Activated T-helper 17 cell treated with anti-CD3 and anti-CD28 coated beads, Interleukin-2, amount 50 U/mL, for 72 hours (primary cell): ENCODE measurements around the gene B4GALNT1. TPM values are rescaled to one million over a fixed set of nuclear protein-coding genes. Genes with fewer than 3 reads are reported as not detected.
"Not testable (repeated sequence)": the region's sequence is repeated elsewhere in the genome, so short reads cannot be mapped to it uniquely, and the experiment has no call there.

Source experiments
- ATAC-seq: fragments of 150-1000 bp; cut with Tn5 transposase; replicated peaks from 2 replicates; pipeline ENCODE4 v1.10.0; 2021; ENCODE audit warnings: mild to moderate bottlenecking, moderate library complexity
- H3K27ac Mint-ChIP-seq: one replicate; pipeline ENCODE4 v1.8.0; 2022; ENCODE audit warnings: mixed read lengths
- H3K27me3 Mint-ChIP-seq: one replicate; pipeline ENCODE4 v1.8.0; 2022; ENCODE audit warnings: mixed read lengths
- H3K36me3 Mint-ChIP-seq: one replicate; pipeline ENCODE4 v1.8.0; 2022; ENCODE audit warnings: low read depth, mild to moderate bottlenecking, mixed read lengths
- H3K4me1 Mint-ChIP-seq: one replicate; pipeline ENCODE4 v1.8.0; 2022; ENCODE audit warnings: mixed read lengths
- H3K4me3 Mint-ChIP-seq: one replicate; pipeline ENCODE4 v1.8.0; 2022; ENCODE audit warnings: mild to moderate bottlenecking, mixed read lengths
- H3K9me3 Mint-ChIP-seq: one replicate; pipeline ENCODE4 v1.8.0; 2022; ENCODE audit warnings: mixed read lengths
- total RNA-seq, 2 donors: library from RNA; stranded (reverse); gene quantifications; one replicate each; pipeline ENCODE4 v1.2.3, GENCODE V29; 2022

The B4GALNT1 gene
- total RNA-seq = 1 to 10 TPM; 1.5 to 3.7 TPM

DNA sequence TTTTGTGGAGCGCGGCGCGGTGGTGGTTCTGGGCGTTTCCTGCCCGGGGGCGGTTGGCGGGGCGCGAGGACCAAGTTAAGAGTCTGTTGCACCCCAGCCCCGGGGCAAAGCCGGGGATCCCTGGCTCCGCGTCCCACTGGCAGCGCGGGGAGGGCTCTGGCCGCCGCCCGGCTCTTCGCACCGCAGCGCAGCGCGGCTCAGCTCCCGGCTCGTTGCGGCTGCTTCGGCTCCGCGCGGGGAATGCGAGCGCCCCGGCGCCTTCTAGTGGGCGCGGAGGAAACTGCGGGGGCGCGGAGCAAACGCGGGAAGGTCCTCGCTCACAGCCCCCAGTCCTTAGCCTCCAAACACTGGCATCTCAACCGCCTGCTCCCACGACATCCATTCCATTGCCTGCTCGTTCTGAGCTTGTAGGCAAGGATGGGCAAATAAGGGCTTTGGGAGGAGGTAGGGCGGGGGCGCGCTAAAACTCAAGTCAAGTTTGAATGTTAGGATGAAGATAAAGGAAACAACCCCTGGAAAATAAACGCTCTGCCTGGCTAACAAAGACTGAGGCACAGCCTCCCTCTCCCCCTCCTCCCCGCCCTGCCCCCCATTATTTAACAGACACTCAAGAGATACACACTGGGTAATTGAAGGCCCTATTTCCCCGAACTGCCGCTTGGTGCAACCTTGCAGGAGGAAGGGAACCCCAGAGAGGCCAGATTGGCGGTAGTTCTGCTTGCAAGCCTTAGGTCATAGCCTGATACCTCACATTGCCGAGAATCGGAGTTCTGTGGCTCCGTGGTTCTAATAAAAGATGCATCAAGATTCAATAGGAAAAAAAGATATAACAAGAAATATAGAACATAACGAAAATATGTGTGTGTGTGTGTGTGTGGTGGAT is at the start of gene B4GALNT1:
B4GALNT1 (minus strand) TSS at position 244 of the 883 bp plus-strand sequence. CDS start 1,069 bp downstream, outside the sequence.
- no peak within 1 kb of the TSS for H3K27ac Mint-ChIP-seq
- no peaks in the 10 kb centered on the region for H3K4me1 Mint-ChIP-seq
- peak; percentile 88 for ATAC-seq
- no peaks in the 10 kb centered on the region for H3K9me3 Mint-ChIP-seq
- peak within 1 kb of the TSS; percentile 76 for H3K4me3 Mint-ChIP-seq
- H3K27me3 Mint-ChIP-seq = peaks cover 33% of the 10 kb centered on the region
- H3K36me3 Mint-ChIP-seq = no peaks in the 10 kb centered on the region

DNA sequence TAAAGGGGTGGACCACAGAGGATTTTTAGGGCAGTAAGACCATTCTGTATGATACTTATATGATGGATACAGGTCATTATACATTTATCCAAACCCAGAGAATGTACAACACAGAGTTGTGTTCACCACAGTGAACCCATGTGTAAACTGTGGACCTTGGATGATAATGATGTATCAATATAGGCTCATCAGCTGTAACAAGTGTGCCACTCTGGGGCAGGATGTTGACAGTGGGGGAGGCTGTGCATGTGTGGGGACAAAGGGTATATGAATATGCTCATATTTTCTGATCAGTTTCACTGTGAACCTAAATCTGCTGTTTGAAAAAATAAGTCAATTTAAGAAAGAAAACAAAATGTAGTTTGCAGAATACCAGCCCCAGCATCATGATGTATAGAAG is 46.7 kb upstream of the B4GALNT1 start:
- no peak for ATAC-seq
- Mint-ChIP-seq H3K4me3 (no peak overlapping the region), H3K27ac (no peak overlapping the region), H3K9me3 (no peaks in the 10 kb centered on the region), H3K4me1 (no peaks in the 10 kb centered on the region), H3K36me3 (no peaks in the 10 kb centered on the region), H3K27me3 (peaks cover 2% of the 10 kb centered on the region)

DNA sequence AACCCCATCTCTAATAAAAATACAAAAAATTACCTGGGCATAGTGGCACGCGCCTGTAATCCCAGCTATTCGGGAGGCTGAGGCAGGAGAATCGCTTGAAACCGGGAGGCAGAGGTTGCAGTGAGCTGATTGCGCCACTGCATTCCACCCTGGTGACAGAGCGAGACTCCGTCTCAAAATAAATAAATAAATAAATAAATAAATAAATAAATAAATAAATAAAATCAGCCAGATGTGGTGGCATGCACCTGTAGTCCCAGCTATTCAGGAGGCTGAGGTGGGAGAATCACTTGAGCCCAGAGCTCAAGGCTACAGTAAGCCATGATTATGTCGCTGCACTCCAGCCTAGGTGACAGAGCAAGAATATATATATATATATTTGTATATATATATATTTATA is 44.9 kb upstream of the B4GALNT1 start:
- H3K9me3 Mint-ChIP-seq, H3K27me3 Mint-ChIP-seq, H3K36me3 Mint-ChIP-seq, H3K4me3 Mint-ChIP-seq, H3K27ac Mint-ChIP-seq, H3K4me1 Mint-ChIP-seq, ATAC-seq: not testable (repeated sequence)

DNA sequence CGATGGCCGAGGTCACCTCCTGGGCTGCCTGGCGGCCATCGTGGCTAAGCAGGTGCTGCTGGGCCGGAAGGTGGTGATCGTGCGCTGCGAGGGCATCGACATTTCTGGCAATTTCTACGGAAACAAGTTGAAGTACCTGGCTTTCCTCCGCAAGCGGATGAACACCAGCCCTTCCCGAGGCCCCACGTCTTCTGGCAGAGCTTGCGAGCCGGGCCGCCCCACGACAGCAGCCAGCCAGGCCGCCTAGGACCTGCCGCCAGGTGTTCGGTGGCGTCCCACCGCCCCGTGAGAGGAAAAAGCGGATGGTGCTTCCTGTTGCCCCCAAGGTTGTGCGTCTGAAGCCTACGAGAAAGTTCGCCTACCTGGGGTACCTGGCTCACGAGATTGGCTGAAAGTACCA is 41.7 kb upstream of the B4GALNT1 start:
- H3K9me3 Mint-ChIP-seq = no peaks in the 10 kb centered on the region
- H3K4me1 Mint-ChIP-seq = no peaks in the 10 kb centered on the region
- no peak overlapping the region for H3K27ac Mint-ChIP-seq
- H3K27me3 Mint-ChIP-seq = peaks cover 8% of the 10 kb centered on the region
- no peaks in the 10 kb centered on the region for H3K36me3 Mint-ChIP-seq
- H3K4me3 Mint-ChIP-seq = no peak overlapping the region
- ATAC-seq = no peak

DNA sequence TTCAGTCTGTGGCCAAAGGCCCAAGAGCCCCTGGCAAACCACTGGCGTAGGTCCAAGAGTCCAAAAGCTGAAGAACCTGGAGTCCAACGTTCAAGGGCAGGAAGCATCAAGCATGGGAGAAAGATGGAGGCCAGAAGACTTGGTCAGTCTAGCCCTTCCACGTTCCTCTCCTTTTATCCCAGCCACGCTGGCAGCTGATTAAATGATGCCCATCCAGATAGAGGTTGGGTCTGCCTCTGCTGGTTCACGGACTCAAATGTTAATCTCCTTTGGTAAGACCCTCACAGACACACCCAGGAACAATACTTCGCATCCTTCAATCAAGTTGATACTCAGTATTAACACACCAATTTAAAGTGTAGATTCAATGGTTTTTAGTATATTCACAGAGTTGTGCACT is 39.8 kb upstream of the B4GALNT1 start:
- Mint-ChIP-seq H3K9me3 (no peaks in the 10 kb centered on the region), H3K36me3 (no peaks in the 10 kb centered on the region), H3K4me3 (no peak overlapping the region), H3K4me1 (no peaks in the 10 kb centered on the region), H3K27ac (no peak overlapping the region), H3K27me3 (peaks cover 8% of the 10 kb centered on the region)
- no peak for ATAC-seq

DNA sequence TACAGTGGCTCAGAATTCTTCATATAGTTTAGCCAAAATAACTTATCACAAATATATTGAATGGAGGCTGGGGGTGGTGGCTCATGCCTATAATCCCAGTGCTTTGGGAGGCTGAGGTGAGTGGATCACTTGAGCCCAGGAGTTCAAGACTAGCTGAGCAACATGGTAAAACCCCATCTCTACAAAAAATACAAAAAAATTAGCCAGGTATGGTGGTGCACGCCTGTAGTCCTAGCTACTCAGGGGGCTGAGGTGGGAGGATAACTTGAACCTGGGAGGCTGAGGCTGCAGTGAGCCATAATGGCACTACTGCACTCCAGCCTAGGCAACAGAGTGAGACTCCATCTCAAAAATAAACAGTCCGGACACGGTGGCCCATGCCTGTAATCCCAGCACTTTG is 38.8 kb upstream of the B4GALNT1 start:
- not testable (repeated sequence) for H3K27ac Mint-ChIP-seq, ATAC-seq, H3K4me3 Mint-ChIP-seq, H3K9me3 Mint-ChIP-seq, H3K27me3 Mint-ChIP-seq, H3K4me1 Mint-ChIP-seq, H3K36me3 Mint-ChIP-seq

DNA sequence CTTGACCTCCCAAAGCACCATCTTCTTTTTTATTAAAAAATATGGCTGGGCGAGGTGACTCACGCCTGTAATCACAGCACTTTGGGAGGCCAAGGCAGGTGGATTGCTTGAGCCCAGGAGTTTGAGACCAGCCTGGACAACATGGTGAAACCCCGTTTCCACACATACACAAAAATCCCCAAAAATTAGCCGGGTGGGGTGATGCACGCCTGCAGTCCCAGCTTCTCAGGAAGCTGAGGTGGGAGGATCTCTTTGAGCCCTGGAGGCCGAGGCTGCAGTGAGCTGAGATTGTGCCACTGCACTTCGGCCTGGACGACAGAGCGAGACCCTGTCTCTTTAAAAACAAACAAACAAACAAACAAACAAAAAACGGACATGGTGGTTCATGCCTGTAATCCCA is 36.7 kb upstream of the B4GALNT1 start:
- not testable (repeated sequence) for H3K27me3 Mint-ChIP-seq, H3K36me3 Mint-ChIP-seq, ATAC-seq, H3K27ac Mint-ChIP-seq, H3K9me3 Mint-ChIP-seq, H3K4me3 Mint-ChIP-seq, H3K4me1 Mint-ChIP-seq

DNA sequence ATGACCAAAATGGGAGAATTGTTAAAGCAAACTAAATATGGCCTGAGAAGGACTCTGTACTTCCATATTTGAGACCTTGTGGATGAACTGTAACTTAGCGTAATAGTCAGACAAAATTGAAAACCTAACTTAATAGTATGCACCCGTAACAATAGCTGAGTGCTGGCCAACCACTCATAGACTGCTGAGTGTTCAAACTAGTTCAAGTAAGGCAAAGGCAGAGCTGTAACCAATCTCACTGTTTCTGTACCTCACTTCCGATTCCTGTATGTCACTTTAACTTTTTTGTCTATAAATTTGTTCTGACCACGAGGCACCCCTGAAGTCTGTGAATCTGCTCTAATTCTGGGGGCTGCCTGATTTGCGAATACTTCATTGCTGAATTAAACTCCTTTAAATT is 33.9 kb upstream of the B4GALNT1 start:
- H3K4me3 Mint-ChIP-seq = no peak overlapping the region
- ATAC-seq = no peak
- H3K27me3 Mint-ChIP-seq = peaks cover 4% of the 10 kb centered on the region
- no peak overlapping the region for H3K27ac Mint-ChIP-seq
- H3K4me1 Mint-ChIP-seq = no peaks in the 10 kb centered on the region
- no peaks in the 10 kb centered on the region for H3K36me3 Mint-ChIP-seq
- H3K9me3 Mint-ChIP-seq = no peaks in the 10 kb centered on the region

DNA sequence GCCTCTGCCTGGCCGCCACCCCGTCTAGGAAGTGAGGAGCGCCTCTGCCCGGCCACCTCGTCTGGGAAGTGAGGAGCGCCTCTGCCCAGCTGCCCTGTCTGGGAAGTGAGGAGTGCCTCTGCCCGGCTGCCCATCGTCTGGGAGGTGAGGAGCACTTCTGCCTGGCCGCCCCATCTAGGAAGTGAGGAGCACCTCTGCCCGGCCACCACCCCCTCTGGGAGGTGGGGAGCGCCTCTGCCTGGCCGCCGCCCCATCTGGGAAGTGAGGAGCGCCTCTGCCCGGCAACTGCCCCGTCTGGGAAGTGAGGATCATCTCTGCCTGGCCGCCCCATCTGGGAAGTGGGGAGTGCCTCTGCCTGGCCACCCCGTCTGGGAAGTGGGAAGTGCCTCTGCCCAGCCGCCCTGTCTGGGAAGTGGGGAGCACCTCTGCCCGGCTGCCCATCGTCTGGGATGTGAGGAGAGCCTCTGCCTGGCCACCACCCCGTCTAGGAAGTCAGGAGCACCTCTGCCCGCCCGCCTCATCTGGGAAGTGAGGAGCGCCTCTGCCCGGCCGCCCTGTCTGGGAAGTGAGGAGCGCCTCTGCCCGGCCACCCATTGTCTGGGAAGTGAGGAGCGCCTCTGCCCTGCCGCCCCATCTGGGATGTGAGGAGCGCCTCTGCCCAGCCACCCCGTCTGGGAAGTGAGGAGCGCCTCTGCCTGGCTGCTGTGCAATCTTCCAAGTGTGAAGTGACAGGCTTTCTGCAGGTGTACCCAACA is 32.2 kb upstream of the B4GALNT1 start:
- ATAC-seq, H3K36me3 Mint-ChIP-seq, H3K9me3 Mint-ChIP-seq, H3K4me3 Mint-ChIP-seq, H3K27ac Mint-ChIP-seq, H3K27me3 Mint-ChIP-seq, H3K4me1 Mint-ChIP-seq: not testable (repeated sequence)

DNA sequence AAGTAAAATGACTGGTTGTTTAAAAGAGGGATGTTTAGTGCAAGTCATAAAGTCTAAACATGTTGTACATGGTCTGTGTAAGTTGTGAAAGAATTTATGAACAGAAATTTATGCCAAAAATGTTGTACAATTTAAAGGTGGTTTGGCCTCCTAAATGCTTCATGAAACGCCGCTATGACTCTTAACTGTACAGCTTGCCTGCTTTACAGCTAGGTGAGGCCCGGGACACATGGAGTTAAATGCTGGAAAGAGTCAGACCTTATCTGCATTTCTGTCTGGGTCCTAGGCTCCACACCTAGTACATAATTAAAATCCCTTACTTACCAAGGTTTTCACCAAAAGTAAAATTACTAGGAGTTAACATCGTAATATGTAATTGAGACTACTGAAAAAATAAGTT is 28.4 kb upstream of the B4GALNT1 start:
- Mint-ChIP-seq H3K36me3 (no peaks in the 10 kb centered on the region), H3K27me3 (no peaks in the 10 kb centered on the region), H3K4me1 (no peaks in the 10 kb centered on the region), H3K4me3 (no peak overlapping the region), H3K27ac (no peak overlapping the region), H3K9me3 (no peaks in the 10 kb centered on the region)
- no peak for ATAC-seq

DNA sequence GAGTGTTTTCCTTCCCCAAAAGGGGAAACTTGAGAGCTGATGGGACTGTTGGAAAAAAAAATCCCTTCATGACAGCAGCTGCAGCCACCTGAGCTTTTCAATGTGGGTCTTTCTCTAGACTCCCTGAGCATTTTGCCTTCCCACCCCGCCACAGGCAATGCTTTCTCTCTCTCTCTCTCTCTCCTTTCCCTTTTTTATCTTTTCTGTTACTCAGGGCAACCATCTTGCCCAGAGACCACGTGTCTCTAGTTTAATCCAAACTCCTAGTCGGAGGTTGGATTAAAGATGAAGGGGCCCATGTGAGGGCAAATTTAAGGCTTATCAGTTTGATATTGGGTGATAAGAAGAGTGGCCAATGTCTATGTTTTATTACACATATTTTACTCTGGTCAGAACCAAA is 25.9 kb upstream of the B4GALNT1 start:
- Mint-ChIP-seq H3K27ac (no peak overlapping the region), H3K36me3 (no peaks in the 10 kb centered on the region), H3K4me3 (no peak overlapping the region), H3K4me1 (no peaks in the 10 kb centered on the region), H3K27me3 (no peaks in the 10 kb centered on the region), H3K9me3 (no peaks in the 10 kb centered on the region)
- no peak for ATAC-seq

DNA sequence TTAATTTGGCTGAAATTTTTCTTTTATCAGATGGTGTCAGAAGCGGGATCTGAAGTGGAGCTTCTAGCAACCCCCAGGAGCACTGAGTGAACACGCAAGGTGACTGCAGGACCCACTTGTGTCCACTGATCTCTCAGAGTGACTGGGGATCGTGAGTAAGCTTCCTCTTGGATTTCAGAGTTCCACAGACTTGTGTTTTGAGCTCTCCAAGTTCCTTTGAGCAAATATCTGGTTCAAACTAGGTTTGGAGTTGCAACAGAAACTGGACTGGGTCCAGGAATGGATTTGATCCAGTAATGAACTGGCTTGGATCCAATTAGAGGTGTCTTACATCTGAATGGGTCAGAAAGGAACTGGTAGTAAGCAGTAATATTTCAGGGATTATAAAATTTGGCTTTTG is 24.7 kb upstream of the B4GALNT1 start:
- Mint-ChIP-seq H3K4me3 (no peak overlapping the region), H3K27me3 (no peaks in the 10 kb centered on the region), H3K9me3 (no peaks in the 10 kb centered on the region), H3K4me1 (no peaks in the 10 kb centered on the region), H3K36me3 (no peaks in the 10 kb centered on the region), H3K27ac (no peak overlapping the region)
- no peak for ATAC-seq

DNA sequence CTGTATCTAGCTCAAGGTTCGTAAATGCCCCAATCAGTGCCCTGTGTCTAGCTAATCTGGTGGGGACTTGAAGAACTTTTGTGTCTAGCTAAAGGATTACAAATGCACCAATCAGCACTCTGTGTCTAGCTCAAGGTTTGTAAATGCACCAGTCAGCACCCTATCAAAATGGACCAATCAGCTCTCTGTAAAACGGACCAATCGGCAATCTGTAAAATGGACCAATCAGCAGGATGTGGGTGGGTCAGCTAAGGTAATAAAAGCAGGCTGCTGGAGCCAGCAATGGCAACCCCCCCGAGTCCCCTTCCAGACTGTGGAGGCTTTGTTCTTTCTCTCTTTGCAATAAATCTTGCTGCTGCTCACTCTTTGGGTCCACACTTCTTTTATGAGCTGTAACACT is 23.4 kb upstream of the B4GALNT1 start:
- not testable (repeated sequence) for H3K4me3 Mint-ChIP-seq, H3K27me3 Mint-ChIP-seq, ATAC-seq, H3K4me1 Mint-ChIP-seq, H3K36me3 Mint-ChIP-seq, H3K9me3 Mint-ChIP-seq, H3K27ac Mint-ChIP-seq

DNA sequence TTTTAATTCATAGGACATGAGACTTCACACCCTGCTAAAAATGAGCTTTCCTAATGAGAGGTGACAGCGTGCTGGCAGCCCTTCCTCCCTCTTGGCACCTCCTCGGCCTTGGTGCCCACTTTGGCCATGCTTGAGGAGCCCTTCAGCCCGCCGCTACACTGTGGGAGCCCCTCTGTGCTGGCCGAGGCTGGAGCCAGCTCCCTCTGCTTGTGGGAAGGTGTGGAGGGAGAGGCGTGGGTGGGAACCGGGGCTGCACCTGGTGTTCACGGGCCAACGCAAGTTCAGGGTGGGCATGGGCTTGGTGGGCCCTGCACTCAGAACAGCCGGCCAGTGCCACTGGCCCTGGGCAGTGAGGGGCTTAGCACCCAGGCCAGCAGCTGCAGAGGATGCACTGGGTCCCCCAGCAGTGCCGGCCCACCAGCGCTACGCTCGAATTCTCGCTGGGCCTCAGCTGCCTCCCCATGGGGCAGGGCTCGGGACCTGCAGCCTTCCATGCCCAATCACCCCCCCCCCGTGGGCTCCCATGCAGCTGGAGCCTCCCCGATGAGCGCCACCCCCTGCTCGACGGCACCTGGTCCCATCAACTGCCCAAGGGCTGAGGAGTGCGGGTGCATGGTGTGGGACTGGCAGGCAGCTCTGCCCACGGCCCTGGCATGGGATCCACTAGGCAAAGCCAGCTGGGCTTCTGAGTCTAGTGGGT is 22.7 kb upstream of the B4GALNT1 start:
- Mint-ChIP-seq H3K4me1 (no peaks in the 10 kb centered on the region), H3K36me3 (no peaks in the 10 kb centered on the region), H3K4me3 (no peak overlapping the region), H3K9me3 (no peaks in the 10 kb centered on the region), H3K27me3 (no peaks in the 10 kb centered on the region), H3K27ac (no peak overlapping the region)
- no peak for ATAC-seq

DNA sequence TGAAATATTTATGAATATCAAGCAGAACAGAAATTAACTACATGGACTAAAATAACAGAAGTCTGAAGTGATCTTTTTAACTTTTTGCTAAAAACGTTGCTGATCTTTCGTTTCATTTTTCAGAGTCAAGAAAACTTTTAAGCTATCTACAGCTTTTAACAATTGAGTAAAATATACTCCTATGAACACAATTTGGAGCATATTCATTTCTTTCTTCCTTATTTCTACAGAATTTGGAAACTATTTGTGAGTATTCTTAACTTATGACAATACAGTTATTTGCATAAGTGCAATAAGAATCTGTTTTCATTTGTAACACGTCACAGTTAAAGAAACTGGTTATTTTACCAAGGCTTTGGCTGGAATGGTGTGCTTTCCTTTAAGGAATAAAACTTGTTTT is 21.0 kb upstream of the B4GALNT1 start:
- Mint-ChIP-seq H3K27ac (no peak overlapping the region), H3K27me3 (no peaks in the 10 kb centered on the region), H3K36me3 (no peaks in the 10 kb centered on the region), H3K4me1 (no peaks in the 10 kb centered on the region), H3K4me3 (no peak overlapping the region), H3K9me3 (no peaks in the 10 kb centered on the region)
- no peak for ATAC-seq
